Superior temporal gyrus (tissue), 1 donor: Measurements from ENCODE around the gene CALN1.
"Not testable (repeated sequence)": the region's sequence is repeated elsewhere in the genome, so short reads cannot be mapped to it uniquely, and the experiment has no call there.

ENCODE experiments used
- DNase-seq: peaks from one replicate; pipeline ENCODE4 v3.0.0-alpha.2; 2016; ENCODE audit errors: extremely low spot score

Gene CALN1

GRCh38 chr7:72267291-72267800, 144.8 kb downstream of the CALN1 start:
- DNase-seq: no peak

- DNase-seq: no peak
Measured at GRCh38 chr7:72266771-72267170, 145.4 kb downstream of the CALN1 start.

GRCh38 chr7:72265071-72265904, 146.8 kb downstream of the CALN1 start:
- no peak for DNase-seq

- DNase-seq: no peak
Measured at GRCh38 chr7:72260406-72260805, 151.7 kb downstream of the CALN1 start.

- no peak for DNase-seq
Measured at GRCh38 chr7:72258074-72258473, 154.1 kb downstream of the CALN1 start.

GRCh38 chr7:72254455-72254854, 157.7 kb downstream of the CALN1 start:
- DNase-seq: no peak

- DNase-seq: no peak
Measured at GRCh38 chr7:72249106-72249505, 163.0 kb downstream of the CALN1 start.

DNA sequence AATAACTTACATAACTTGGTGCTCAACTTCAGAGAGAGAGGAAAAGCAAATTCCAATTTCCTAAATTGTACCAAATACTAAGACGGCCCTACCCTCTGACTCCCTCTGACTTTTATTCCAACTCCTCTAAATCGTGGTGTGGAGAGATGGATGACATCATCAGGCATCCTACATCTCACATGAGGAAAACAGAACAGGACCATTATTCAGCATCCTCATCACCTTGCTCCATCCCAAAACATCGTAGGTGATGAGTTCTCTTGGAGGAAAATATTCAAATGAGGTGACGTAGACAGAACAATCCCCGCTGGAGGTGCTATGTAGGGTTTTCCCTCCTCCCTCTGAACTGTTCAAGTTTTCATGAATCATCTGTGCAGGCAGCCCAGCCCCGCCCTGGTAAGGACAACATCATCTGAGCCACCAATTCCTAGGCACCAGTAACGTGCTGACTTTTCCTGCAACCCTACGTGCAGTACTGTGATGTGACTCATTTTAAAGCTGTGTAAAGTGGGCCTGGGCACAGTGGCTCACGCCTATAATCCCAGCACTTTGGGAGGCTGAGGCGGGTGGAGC, 167.2 kb downstream of the CALN1 start:
- no peak for DNase-seq

- no peak for DNase-seq
Measured at GRCh38 chr7:72243329-72243728, 168.8 kb downstream of the CALN1 start.

DNA sequence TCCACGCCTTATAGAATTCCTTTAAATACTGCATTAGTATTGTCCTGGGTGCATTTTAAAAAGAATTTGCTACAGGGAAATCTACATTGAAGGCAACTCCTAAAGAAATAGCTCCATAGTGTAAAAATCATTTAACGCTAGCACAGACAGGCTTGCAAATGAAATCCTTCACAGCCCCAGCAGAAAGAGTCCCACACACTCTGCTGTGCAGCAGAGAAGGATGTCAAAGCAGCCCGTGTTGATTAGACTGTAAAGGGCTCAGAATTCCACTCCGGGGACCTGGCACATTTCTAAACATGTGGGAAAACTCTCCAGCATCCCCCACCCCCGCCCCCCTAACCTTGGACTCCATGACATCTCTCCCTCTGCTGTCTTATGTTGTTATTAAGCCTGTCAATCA, 176.8 kb downstream of the CALN1 start:
- DNase-seq: no peak

GRCh38 chr7:72234086-72234485, 178.1 kb downstream of the CALN1 start:
- DNase-seq: no peak

DNA sequence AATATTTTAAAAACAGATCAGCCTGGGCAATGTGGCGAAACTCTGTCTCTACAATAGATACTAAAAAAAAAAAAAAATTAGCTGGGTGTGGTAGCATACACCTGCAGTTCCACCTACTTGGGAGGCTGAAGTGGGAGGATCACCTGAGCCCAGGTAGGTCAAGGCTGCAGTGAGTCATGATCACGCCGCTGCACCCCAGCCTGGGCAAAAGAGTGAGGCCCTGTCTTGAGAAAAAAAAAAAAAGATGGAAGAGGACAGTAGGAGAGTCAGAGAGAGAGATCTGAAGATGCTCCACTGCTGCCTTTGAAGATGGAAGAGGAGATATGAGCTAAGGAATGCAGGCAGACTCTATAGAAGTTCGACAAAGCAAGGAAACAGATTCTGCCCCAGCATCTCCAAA, 181.9 kb downstream of the CALN1 start:
- DNase-seq: no peak

DNA sequence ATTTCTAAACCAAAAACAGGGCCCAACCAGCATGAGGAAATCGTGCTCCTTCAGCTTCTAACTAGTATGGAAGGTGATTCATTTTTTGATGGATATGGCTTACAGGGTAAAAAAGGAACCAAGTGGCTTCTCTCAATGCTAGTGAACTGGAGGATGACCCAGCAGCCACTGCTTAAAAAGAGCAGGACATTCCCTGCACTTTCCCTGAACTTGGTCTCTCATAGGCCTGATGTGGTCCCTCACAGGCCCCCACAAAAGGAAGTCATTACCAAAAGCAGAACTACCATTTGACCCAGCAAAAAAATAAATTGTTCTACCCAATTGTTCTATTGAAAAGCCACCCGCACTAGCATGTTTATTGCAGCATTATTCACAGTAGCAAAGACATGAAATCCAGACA, 188.8 kb downstream of the CALN1 start:
- no peak for DNase-seq

- DNase-seq: no peak
Measured at GRCh38 chr7:72222136-72222535, 190.0 kb downstream of the CALN1 start.

DNA sequence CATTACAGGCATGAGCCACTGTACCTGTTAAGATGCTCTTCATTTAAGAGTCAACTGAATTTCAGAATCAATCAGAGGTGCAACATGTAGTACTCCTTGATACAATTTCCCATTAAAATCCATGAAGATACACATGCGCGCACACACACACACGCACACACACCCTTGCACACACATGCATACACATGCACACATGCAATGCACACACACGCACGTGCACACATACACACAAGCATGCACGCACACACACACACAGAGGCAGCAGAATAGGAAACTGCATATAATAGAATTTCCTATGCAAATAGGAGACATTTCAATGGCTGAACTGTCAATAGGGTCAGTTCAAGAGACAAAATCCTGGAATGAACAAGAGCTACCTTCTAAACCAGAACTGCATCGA, 192.6 kb downstream of the CALN1 start:
- no peak for DNase-seq

GRCh38 chr7:72217151-72217550, 195.0 kb downstream of the CALN1 start:
- DNase-seq: no peak

- no peak for DNase-seq
Measured at GRCh38 chr7:72213769-72214168, 198.4 kb downstream of the CALN1 start.

DNA sequence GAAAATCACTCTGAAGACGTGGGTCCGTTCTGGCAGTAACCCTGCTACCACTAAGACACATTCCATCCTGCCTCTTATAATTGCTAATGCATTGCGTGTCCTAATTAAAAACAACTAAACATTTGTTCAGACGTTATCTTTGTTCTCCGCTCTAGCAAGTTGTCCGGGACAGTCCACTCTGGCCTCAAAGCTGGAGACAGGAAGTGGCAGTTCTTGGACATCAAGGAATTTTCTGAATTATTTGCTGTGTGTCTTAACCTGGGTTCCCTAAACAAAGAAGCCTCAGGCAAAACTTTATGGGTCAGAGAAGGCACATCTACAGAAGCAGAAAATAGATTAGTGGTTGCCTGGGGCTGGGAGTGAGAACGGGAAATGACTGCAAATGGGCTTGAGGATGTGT, 199.1 kb downstream of the CALN1 start:
- no peak for DNase-seq

GRCh38 chr7:72211175-72211574, 201.0 kb downstream of the CALN1 start:
- no peak for DNase-seq

- not testable (repeated sequence) for DNase-seq
Measured at GRCh38 chr7:72209006-72209405, 203.1 kb downstream of the CALN1 start.

- no peak for DNase-seq
Measured at GRCh38 chr7:72196176-72196575, 216.0 kb downstream of the CALN1 start.

GRCh38 chr7:72190919-72191318, 221.2 kb downstream of the CALN1 start:
- DNase-seq: no peak

GRCh38 chr7:72190146-72190545, 222.0 kb downstream of the CALN1 start:
- no peak for DNase-seq
